Lower lobe of right lung (tissue), 2 donors: ENCODE results near the gene WDFY3. TPM values are rescaled to one million over a fixed set of nuclear protein-coding genes. Genes with fewer than 3 reads are reported as not detected.

Experiments used
- ATAC-seq, 2 donors: fragments of 200-7000 bp; cut with Tn5 transposase; one replicate each; pipeline ENCODE4 v1.9.1; 2020 to 2022; ENCODE audit warnings: mild to moderate bottlenecking in 2 of 2, moderate library complexity in 2 of 2
- DNase-seq: peaks from one replicate; pipeline ENCODE4 v3.0.0-alpha.2; 2020
- H3K27ac ChIP-seq: fragments of 200-600 bp; one replicate; pipeline ENCODE4 v1.8.0; 2022
- H3K27me3 ChIP-seq: fragments of 200-600 bp; one replicate; pipeline ENCODE4 v1.8.0; 2022; ENCODE audit warnings: low read depth
- H3K36me3 ChIP-seq: fragments of 200-600 bp; one replicate; pipeline ENCODE4 v1.8.0; 2022; ENCODE audit warnings: mild to moderate bottlenecking
- H3K4me1 ChIP-seq: fragments of 200-600 bp; one replicate; pipeline ENCODE4 v1.8.0; 2022
- H3K4me3 ChIP-seq: fragments of 200-600 bp; one replicate; pipeline ENCODE4 v1.8.0; 2022; ENCODE audit warnings: mild to moderate bottlenecking
- H3K9me3 ChIP-seq: fragments of 200-600 bp; one replicate; pipeline ENCODE4 v1.8.0; 2022
- intact Hi-C: fragments of 100-400 bp; cut with DNase I; formaldehyde crosslinking; loops from one replicate; pipeline ENCODE4 v1.11.0; 2022
- total RNA-seq: library from RNA; stranded (reverse); fragmentation: NEBNext Ultra II Directional; extraction: Animal tissue kit (Norgen Biotek cat#: 25700); gene quantifications from one replicate; pipeline ENCODE4 v1.2.1, GENCODE V29; 2021
- TF ChIP-seq, protein P1 (sequence below): fragments of 200-600 bp; IDR thresholded peaks from one replicate; pipeline ENCODE4 v1.8.0; 2022; ENCODE audit warnings: antibody characterized with exemption, mild to moderate bottlenecking
- donor health status: DM: no; HTN: yes; CAD: no; lungs with severe emphysema.

WDFY3 gene
- total RNA-seq, 1 donor from 2014 or later: 125 TPM

DNA sequence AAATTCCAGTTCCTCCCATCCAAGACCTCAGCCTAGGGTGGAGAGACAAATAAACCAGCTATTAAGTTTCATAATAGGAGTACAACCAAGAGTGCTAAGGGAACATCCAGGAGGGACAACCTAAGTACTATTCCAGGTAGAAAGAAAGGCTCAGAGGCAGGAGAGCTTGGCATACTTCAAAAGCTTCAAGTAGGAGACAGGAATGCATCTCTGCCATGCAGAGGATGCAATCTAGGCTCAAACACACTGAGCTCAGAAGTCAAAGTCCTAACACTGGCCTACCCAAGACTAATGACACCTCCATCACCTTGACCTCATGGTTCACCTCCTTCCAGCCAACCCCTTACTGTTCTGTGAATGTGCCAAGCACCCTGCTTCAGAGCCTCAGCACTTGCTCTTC is 8.1 kb downstream of the WDFY3 start:
- no peaks in the 10 kb centered on the region for H3K27me3 ChIP-seq
- H3K27ac ChIP-seq: no peak overlapping the region
- ATAC-seq (peak; percentile 76 to 78), DNase-seq (no peak)
- H3K4me1 ChIP-seq: peaks cover 38% of the 10 kb centered on the region
- intact Hi-C loops: no loop called here
- no peaks in the 10 kb centered on the region for H3K9me3 ChIP-seq
- no peak overlapping the region for H3K4me3 ChIP-seq
- H3K36me3 ChIP-seq: no peaks in the 10 kb centered on the region
- TF ChIP-seq, protein P1, sequence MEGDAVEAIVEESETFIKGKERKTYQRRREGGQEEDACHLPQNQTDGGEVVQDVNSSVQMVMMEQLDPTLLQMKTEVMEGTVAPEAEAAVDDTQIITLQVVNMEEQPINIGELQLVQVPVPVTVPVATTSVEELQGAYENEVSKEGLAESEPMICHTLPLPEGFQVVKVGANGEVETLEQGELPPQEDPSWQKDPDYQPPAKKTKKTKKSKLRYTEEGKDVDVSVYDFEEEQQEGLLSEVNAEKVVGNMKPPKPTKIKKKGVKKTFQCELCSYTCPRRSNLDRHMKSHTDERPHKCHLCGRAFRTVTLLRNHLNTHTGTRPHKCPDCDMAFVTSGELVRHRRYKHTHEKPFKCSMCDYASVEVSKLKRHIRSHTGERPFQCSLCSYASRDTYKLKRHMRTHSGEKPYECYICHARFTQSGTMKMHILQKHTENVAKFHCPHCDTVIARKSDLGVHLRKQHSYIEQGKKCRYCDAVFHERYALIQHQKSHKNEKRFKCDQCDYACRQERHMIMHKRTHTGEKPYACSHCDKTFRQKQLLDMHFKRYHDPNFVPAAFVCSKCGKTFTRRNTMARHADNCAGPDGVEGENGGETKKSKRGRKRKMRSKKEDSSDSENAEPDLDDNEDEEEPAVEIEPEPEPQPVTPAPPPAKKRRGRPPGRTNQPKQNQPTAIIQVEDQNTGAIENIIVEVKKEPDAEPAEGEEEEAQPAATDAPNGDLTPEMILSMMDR: no peak

DNA sequence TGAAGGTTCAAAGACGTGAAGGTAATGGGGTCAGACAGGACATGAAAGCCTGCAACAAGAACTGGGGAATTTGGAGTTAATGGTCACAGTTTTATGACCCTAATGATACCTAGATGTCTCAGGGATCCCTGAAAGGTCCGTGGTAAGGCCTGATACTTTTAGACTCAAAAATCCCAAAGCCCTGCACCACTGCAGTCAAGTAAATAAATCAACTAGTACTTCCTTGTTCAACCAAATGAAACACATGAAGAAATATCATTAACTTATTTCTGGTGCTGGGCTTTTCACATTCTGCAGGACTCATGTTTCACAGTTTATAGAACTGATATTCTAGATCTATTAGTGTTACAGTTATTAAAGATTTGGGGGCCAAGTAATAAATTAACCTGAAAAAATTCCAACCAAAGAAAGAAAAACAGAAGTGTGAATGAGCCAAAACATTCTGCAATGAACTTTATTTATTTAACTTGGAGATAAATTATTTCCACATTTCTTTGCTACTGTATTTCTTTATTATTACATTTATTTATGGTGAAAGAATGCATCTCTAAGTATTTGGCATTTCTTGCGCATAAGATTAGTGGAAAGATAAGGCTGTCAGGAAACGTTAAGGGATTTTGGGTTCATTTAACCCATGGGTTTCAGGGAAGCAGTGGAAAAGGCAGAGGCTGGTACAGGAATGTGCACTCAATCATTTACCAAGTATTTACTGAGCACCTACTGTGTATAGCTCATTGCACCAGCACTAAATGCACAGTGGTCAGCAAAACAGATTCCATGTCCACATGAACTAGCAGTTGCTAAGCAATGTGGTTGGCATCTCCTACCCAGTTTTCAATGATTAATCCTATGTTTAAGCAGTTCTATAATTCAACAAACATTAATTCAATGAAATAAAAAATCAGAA is 8.7 kb downstream of the WDFY3 start:
- H3K9me3 ChIP-seq: no peaks in the 10 kb centered on the region
- H3K27me3 ChIP-seq: no peaks in the 10 kb centered on the region
- H3K4me1 ChIP-seq: peaks cover 38% of the 10 kb centered on the region
- intact Hi-C loops: no loop called here
- H3K27ac ChIP-seq: no peak overlapping the region
- H3K36me3 ChIP-seq: no peaks in the 10 kb centered on the region
- TF ChIP-seq, protein P1: no peak
- DNase-seq (no peak), ATAC-seq (peak; percentile 20 to 45)
- no peak overlapping the region for H3K4me3 ChIP-seq

- Histone ChIP-seq H3K9me3 (no peaks in the 10 kb centered on the region), H3K27ac (no peak overlapping the region), H3K4me1 (peaks cover 40% of the 10 kb centered on the region), H3K27me3 (no peaks in the 10 kb centered on the region), H3K4me3 (no peak overlapping the region), H3K36me3 (no peaks in the 10 kb centered on the region)
- ATAC-seq: peak; percentile 23 to 58
- TF ChIP-seq, protein P1: no peak
- intact Hi-C loops: no loop called here
- no peak for DNase-seq
Measured at GRCh38 chr4:84956014-84956413, 10.5 kb downstream of the WDFY3 start.

- Histone ChIP-seq H3K4me3 (no peak overlapping the region), H3K27ac (no peak overlapping the region), H3K9me3 (no peaks in the 10 kb centered on the region), H3K4me1 (peaks cover 40% of the 10 kb centered on the region), H3K27me3 (no peaks in the 10 kb centered on the region), H3K36me3 (no peaks in the 10 kb centered on the region)
- intact Hi-C loops: no loop called here
- DNase-seq (no peak), ATAC-seq (no peak)
- TF ChIP-seq, protein P1: no peak
Measured at GRCh38 chr4:84954982-84955567, 11.4 kb downstream of the WDFY3 start.

DNA sequence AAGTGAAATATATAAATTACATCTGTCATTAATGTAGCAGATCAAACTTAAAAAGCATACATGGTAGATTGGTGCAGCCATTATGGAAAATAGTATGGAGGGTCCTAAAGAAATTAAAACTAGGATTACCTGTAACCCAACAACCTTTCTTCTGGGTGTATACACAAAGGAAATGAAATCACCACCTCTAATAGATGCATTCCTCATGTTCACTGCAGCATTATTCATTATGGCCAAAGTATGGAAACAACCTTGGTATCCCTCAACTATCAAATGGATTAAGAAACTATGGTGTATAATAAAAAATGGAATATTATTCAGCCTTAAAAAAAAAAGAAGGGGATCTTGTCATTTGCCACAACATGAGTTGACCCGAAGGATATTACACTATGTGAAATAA is 13.7 kb downstream of the WDFY3 start:
- Histone ChIP-seq H3K9me3 (no peaks in the 10 kb centered on the region), H3K4me3 (no peak overlapping the region), H3K27ac (no peak overlapping the region), H3K36me3 (no peaks in the 10 kb centered on the region), H3K27me3 (no peaks in the 10 kb centered on the region), H3K4me1 (peaks cover 39% of the 10 kb centered on the region)
- no peak for DNase-seq
- intact Hi-C loops: no loop called here
- TF ChIP-seq, protein P1: no peak
- no peak for ATAC-seq
